Smooth muscle cell of the brain vasculature (primary cell): ENCODE results near the gene IRAK3.
A peak's percentile ranks its signal among the peaks of the same experiment; 100 is the strongest.
"Not testable (repeated sequence)": the region's sequence is repeated elsewhere in the genome, so short reads cannot be mapped to it uniquely, and the experiment has no call there.

Source experiments
- DNase-seq: peaks from one replicate; pipeline ENCODE4 v3.0.0-alpha.2; 2012; ENCODE audit warnings: low read depth, low spot score

Gene IRAK3

DNA sequence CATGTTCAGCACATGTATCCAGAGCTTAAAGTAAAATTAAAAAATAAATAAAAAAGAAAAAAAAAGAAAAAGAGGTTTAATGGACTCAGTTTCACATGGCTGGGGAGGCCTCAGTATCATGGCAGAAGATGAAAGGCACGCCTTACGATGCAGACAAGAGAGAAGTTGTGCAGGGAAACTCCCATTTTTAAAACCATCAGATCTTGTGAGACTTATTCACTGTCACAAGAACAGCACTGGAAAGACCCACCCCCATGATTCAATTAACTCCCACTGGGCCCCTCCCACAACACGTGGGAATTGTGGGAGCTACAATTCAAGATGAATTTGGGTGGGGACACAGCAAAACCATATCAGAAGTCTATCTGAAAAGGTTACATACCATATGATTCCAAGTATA lies 24.0 kb downstream of the IRAK3 start:
- DNase-seq, result not testable (repeated sequence)

DNA sequence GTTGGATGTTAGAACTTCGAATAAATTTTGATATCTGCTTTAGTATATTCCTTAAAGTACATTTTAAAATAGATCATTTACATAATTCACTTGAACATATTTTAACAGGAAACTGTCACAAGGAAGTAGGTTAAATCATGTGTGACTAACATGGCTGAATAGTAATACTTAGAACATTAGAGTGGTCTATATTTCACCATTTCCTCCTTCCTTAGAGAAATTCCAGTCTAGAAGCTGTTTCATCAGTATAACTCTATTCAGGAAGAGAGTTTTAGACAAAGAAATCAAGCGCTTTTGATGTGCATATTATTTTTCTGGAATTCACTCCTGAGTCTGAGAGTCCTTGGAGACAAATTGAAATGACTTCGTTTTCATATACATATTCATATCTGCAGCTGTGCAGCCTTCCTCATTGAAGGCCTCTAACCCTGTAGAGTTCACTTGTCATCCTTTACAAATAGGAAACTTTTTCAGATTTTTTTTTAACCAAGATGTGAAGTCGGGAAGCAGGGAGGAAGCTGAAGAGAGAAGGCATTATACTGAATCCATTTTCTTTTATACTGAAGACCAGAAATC lies 28.4 kb downstream of the IRAK3 start:
- DNase-seq, result no peak

DNA sequence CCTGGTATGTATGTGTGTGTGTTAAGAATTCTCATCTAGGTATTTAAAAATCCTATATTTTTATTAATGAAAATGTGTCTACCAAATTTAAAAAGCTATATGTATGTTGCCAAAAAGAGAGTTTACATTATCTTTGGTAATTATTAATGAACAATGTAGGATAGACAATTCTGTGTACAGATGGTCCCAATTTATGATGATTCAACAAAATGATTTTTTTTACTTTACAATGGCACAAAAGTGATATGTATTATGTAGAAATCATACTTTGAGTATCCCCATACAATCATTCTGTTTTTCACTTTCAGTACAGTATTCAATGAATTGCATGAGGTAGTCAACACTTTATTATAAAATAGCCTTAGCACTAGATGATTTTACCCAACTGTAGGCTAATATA lies 39.4 kb downstream of the IRAK3 start:
- no peak for DNase-seq

DNA sequence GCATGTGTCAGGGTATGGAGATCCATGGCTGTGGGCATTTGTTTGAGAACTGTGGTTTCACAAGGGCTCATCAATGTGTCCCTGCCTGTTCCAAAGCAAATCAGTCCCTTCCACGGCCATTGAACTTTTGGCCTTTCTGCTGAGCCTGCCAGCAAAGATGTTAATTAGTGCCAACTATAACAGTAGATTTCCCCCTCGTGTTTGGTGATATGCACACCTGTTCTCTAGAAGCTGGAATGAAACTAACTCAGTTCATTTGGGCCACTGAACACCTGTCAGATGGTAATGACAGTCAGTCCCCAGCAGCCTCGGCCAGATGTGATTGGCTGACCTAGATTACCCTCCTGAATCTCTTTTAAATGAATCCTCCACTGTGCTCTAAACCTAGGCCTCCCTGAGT lies 43.2 kb downstream of the IRAK3 start:
- no peak for DNase-seq

DNA sequence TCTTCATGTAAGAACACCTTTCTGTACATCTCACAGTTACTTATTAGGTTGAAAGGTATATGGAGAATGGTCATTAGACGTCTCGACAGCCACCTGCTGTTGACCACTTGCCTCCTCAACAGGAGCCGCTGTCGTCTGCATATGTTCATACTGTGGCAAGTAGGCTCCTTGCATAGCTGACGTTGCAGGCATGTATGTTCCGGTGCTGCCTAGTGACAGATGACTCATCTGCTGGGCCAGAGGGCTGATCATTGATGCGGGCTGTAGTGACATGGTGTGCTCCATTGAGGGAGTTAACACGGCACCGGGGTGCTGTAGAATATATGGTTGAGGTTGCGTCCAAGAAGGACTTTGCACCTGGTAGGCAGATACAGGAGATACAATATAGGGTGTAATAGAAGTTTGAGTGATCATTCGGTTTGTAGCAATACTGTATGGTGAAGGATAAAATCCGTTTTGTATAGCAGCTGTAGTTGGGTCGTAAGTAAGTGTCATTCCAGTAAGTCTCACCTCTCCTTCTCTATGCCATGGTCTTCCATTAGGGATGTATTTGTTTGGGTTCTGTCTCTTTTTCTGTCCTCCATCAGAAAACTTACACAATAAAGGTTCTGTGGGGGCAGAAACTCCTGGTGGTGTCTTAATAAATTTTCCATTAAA lies 45.2 kb downstream of the IRAK3 start:
- not testable (repeated sequence) for DNase-seq

DNA sequence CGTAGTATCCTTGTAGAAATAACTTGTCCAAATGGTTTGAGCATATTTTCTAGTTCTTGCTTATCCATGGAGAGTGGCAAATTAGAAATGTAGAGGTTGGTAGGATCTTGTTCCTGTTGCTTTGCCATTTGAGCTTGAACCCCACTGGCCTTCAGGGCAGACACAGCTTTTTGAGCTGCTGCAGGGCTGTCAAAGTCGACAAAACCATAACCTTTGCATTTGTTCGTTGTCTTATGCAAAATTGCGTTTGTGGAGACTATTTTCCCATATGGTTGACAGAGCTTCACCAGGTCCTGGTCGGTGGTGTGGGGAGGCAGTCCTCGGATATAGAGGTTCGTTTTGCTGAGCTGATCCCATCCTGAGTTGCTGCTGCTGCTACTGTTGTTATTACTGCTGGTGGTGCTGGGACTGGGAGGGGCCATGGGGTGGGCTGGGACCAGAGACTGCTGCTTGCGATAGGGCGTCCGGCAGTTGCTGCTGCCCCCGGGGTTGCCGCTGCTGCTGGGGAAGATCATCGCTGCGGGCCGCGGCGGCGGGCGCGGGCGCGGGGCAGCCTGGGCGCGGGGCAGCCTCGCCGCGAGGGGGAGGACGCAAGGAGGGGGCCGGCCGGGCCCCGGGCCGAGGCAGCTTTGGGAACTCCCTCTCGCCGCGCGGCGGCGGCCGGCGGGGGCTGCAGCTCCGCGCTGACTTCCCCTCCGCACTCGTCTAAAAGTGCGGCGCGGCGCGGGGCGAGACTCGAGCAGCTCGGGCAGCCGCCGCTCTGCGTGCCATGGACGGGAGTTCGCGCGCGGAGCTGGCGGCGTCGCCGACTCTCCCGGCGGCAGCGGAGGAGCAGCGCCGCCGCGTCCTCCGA lies 46.0 kb downstream of the IRAK3 start:
- DNase-seq, result not testable (repeated sequence)

DNA sequence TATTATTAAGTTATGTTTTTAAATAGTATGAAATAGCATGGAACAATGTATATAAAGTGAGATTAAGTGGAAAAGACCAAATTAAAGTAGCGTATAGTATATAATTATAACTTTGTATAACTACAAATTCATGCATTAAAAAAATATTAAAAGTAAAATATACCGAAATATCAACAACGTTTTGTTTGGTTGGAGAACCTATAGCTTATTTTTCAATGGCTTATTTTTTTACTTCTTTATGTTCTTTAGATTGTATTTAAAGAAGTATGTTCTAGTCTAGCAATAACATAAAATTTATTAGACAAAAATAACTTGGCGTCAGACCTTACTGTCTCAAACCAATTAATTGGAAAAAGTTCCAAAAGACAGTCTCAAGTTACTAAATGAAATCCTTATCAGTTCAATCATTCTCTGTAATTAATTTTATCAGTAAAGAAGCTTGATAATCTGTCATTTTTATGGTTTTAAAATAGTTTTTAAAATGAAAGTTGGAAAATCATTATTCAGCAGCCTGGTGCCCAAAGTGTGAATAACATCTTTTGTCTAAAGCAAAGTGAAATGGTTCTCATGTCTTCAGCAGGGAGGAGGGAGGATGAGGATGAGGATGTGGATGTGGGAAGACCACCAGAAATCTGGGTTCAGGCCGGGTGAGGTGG lies 46.7 kb downstream of the IRAK3 start:
- DNase-seq, result no peak

DNA sequence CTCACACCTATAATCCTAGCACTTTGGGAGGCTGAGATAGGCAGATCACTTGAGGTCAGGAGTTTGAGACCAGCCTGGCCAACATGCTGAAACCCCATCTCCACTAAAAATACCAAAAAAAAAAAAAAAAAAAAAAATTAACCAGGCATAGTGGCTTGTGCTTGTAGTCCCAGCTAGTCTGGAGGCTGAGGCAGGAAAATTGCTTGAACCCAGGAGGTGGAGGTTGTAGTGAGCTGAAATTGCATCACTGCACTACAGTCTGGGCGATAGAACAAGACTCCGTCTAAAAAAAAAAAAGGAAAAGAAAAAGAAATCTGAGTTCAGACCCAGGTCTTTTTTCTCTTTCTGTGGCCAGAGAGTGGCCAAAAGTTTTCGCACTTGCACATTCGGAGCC lies 47.3 kb downstream of the IRAK3 start:
- DNase-seq, result not testable (repeated sequence)

DNA sequence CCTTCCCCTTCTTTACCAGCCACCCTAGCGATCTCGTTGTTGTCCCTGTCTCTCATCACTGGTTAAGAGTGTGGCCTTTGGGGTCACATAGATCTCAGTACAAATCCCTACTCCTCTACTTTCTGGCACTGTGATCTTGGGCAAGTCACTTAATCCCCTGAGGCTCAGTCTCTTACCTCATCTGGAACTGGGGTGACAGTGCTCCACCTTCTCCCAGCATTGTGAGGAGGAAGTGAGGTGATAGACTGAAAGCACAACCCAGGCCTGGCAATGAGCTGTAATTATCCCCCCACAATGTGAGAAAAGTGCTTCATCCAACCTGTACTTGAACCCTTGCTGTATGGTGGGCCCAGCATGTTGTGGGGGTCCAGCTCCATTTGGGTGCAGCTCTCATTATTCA lies 48.0 kb downstream of the IRAK3 start:
- DNase-seq, result no peak

DNA sequence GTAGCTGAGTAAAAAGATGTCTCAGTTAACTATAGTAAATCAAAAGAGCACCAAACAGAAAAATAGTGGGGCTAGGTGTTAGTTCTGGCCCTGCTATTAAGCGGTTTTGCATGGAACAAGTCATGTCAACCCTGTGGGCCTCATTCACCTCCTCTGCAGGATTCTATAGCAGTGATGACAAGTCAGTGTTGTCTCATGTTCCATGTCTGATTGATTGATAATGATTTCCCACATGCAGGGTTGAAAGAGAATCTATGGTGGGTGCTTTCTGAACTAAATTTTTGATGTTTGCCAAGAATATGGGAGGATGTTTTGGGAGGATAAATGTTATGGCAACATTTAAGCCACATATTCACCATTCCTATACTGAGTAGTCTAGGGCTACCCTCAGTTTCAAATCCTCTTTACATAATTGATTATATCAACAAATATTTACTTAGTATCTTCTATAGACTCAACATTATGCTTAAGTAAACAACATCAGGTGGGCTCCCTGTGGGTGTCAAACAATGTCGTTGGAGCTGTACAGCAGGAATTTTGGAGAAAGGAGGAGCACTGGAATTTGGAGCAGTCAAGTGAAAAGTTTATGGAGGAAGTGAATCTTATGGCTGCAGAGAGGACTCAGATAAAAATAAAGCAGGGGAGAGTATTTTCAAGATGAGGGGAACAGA lies 48.6 kb downstream of the IRAK3 start:
- DNase-seq, result no peak

DNA sequence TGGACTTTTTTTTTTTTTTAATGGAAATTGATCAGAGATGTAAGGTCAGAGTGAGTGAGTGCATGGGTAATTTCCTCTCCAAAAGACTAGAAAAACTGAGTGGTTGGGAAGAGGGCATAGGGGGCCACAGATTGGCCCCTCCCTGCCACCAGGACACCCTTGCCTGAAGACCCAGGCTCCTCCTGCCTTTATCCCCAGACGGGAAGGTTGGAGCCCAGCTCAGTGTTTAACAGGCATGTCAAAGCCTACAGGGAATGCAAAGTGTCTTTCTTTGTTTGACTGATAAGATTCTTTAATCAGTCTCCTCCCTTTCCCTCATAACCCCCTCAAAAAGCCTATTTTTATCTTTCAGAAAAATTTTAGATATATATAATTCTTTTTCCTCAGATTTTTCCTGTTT lies 50.3 kb downstream of the IRAK3 start:
- no peak for DNase-seq

DNA sequence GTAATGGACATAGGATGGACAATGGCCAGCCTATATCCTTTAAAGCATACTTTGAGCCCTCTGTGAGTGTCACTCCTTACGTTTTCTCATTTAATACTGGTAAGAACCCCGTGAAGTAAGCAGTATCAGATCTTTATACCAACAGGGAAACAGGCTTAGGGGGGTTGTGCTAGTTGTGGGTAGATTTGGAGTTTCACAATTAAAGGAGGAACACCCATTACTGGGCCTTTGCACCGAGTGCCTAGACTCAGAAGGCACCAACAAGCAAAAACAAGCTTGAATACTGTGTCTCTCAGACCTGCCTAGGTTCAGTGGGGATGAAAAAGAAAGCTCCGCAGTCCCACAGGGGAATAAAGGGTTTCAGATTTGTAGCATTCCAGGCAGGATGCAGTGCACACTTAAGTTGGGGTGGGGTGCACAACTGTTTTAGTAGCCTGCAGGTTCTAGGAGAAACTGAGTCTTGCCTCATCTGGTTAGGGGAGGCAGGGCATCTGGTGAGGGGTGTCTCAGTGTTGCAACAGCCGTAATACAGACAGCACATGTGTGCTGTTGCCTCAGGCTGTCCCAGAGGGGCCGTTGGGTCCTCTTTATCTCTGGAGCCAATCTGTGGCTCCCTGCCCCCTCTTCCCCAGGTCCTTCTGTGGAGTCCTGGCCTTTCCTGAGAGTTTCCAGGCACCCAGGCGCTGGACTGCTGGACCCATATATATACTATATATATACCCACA lies 51.2 kb downstream of the IRAK3 start:
- no peak for DNase-seq

DNA sequence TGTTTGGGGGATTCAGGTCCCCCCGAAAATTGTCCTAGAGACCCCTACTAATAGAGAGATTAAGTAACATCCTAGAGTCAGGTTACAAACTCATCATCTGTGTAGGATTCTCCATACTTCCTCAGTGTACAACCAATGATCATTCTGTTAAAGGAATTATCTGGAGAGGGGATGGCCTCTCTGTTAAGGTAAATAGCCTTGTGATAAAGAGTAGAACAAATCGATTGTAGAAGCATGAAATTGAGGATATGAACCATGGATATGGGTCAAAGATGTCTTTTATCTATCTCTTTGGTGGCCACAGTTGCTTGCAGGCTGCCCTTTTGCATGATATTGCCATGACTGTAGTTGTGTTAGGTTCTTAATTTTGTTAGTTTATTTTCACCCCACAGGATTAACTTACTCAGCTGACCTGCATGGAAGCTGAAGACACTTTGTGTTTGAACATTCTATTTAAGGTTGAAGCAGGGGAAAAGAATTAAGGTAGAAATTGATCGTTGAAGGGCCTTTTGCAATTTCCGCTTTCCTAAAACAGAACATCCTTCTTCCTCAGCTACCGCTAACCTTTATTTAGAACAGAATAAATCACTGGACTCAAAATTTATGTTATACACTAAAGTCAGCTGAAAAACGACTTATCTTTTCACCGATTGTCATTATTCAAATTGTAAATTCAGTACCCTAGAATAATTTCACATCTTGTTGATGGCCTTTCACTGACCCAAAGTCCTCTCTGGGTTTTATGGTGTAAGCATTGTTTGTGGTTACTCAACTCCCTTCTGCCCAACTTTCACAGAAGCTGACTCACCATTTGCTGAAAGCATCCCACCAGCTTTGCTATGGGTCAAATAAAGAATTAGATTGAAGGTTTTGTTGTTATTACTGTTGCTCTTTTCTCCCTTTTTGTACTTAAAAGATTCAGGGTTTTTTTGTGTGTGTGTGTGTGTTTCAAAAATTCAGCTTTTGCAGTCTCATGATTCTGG lies 52.3 kb downstream of the IRAK3 start:
- peak; percentile 54 for DNase-seq

DNA sequence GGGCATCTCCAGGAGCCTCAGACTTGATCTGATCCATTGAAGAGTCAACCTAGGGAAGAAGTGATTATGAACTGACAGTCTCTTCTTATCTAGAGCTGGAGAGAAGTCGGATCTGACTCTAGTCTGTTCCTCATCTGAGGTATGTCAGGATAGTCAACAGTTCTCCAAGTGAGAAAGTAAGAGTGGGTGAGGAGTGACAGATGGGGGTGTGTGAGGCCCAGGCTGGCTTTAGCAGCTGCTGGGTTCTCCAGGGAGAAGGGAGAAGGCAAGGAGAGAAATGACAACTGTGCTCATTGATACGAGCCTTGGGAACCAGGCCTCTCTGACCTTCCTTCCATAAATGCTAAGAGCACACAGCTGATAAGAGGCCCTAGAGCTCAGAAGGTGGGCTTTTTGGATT lies 53.3 kb downstream of the IRAK3 start:
- no peak for DNase-seq

DNA sequence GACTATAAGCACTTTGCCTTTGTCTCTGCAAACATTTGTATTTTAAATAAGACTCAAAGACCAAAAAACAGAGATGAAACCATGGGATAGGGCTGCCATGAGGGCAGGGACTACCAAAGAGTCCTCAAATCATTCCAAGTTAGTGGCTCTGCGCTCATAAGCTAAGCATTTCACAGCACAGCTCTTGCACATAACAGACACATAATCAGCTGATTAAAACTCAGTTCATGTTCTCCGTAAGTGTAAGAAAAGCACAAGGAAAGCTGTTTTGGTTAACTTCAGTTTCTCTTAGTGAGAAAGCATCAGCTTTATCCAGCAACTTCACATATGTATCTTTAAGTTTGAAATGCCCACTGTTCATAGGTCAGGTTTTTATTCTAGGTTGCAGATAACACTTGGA lies 54.9 kb downstream of the IRAK3 start:
- no peak for DNase-seq

DNA sequence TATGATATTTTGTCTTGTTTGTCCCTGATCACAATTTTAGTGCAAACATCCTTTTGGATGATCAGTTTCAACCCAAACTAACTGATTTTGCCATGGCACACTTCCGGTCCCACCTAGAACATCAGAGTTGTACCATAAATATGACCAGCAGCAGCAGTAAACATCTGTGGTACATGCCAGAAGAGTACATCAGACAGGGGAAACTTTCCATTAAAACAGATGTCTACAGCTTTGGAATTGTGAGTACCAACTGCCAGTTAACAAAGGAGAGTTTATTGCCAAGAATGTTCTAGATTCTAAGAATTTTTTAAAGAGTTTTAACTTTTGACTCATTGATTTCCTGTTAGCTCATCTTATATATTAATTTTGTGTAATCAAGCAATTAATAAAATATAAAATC lies 55.4 kb downstream of the IRAK3 start:
- DNase-seq, result no peak

DNA sequence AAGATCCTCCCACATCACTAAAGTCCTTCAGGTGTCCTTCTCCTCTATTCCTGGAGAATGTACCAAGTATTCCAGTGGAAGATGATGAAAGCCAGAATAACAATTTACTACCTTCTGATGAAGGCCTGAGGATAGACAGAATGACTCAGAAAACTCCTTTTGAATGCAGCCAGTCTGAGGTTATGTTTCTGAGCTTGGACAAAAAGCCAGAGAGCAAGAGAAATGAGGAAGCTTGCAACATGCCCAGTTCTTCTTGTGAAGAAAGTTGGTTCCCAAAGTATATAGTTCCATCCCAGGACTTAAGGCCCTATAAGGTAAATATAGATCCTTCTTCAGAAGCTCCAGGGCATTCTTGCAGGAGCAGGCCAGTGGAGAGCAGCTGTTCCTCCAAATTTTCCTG lies 58.7 kb downstream of the IRAK3 start:
- no peak for DNase-seq

DNA sequence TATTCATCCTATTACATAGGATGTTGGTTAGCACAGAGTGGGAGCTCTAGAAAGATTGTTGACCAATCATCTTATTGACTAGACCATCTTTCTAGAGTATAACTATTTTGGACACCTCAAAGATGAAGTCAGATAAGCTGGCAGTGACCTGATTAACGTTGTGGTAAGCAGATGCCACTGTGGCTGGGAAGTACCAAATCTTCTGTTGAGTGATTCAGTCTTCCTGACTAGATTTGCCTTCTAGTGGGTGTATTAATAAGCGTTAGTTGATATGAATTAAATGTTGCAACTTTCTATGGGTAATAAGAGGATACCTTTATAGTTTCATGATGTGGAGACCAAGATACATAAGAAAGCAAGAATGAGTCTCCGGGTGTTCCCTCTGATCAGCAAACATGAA lies 62.0 kb downstream of the IRAK3 start:
- DNase-seq, result no peak

DNA sequence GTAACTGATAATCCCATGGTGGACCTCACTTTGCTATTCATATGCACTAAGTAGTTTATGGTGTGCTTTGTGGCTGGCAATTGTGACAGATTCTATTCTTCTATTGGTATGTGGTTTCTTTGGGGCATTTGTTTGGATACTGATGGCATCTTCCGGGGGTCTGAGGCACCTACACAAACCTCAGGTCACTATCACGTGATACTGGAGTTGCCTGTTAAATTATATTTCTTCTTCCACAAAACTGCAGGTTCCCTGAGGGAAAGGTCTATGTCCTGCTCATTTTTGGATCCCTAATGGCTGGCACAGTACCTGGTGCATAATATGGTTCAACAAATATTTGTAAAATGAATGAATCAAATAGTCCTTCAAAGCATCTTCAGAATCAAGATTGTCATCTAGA lies 63.8 kb downstream of the IRAK3 start:
- DNase-seq, result no peak

DNA sequence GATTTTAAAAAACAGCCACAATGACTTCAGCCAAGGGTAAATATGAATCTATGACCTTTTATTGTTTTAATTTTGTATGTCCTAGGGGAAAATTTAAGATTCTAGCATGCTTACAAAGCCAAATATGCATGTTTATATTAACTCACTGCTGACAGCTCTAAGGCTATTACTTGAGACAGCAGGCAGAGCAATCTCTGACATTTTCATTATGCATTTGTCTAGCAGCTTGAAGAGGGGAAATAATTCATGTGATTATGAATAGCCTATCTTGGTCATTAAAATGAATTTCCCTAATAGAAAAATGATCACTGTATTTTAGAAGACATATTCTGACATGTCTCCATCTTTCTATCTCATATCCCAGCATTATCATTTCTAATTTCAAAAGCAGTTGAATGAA lies 66.7 kb downstream of the IRAK3 start:
- DNase-seq, result no peak
